ENCODE data around the gene MINDY3. TPM values are rescaled to one million over a fixed set of nuclear protein-coding genes. Genes with fewer than 3 reads are reported as not detected.

The MINDY3 gene
- total RNA-seq, 1 donor from 2014 or later: 39.2 TPM

- intact Hi-C loops (cut with DNase I): no loop called here
- no peaks in the 10 kb centered on the region for H3K27me3 ChIP-seq
- no peaks in the 10 kb centered on the region for H3K4me1 ChIP-seq
- ATAC-seq: no peak
- no peaks in the 10 kb centered on the region for H3K9me3 ChIP-seq
- H3K36me3 ChIP-seq: no peaks in the 10 kb centered on the region
- TF ChIP-seq, protein P1, sequence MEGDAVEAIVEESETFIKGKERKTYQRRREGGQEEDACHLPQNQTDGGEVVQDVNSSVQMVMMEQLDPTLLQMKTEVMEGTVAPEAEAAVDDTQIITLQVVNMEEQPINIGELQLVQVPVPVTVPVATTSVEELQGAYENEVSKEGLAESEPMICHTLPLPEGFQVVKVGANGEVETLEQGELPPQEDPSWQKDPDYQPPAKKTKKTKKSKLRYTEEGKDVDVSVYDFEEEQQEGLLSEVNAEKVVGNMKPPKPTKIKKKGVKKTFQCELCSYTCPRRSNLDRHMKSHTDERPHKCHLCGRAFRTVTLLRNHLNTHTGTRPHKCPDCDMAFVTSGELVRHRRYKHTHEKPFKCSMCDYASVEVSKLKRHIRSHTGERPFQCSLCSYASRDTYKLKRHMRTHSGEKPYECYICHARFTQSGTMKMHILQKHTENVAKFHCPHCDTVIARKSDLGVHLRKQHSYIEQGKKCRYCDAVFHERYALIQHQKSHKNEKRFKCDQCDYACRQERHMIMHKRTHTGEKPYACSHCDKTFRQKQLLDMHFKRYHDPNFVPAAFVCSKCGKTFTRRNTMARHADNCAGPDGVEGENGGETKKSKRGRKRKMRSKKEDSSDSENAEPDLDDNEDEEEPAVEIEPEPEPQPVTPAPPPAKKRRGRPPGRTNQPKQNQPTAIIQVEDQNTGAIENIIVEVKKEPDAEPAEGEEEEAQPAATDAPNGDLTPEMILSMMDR (IDR thresholded peaks at IDR 0.05): no peak
- H3K4me3 ChIP-seq: no peak overlapping the region
- no peak for DNase-seq
- H3K27ac ChIP-seq: no peak overlapping the region
Measured at GRCh38 chr10:15730341-15730740, 130.0 kb downstream of the MINDY3 start.

DNA sequence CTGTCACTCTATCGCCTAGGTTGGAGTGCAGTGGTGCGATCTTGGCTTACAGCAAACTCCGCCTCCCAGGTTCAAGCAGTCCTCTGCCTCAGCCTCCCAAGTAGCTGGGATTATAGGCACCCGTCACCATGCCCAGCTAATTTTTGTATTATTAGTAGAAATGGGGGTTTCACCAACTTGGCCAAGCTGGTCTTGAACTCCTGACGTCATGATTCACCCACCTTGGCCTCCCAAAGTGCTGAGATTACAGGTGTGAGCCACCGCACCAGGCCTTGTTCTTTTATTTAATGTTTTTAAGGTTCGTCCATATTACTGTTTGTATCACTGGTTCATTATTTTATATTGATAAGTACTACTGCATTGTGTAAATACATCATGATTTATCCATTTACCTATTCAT, 130.4 kb downstream of the MINDY3 start:
- H3K27ac ChIP-seq: no peak overlapping the region
- no peak for DNase-seq
- no peaks in the 10 kb centered on the region for H3K27me3 ChIP-seq
- intact Hi-C loops (cut with DNase I): no loop called here
- ATAC-seq: no peak
- H3K4me1 ChIP-seq: no peaks in the 10 kb centered on the region
- TF ChIP-seq, protein P1 (IDR thresholded peaks at IDR 0.05): no peak
- H3K36me3 ChIP-seq: no peaks in the 10 kb centered on the region
- H3K4me3 ChIP-seq: no peak overlapping the region
- H3K9me3 ChIP-seq: no peaks in the 10 kb centered on the region

Other genes with a start within 250 kb of the MINDY3 start
- gene ITGA8, start 140.6 kb downstream of the MINDY3 start, total RNA-seq: 33.9 TPM